Activated T-helper 1 cell treated with Interleukin-2 at 50 U/mL for 16 hours (primary cell): ENCODE data around the gene FASN.
A peak's percentile ranks its signal among the peaks of the same experiment; 100 is the strongest.
"Not testable (repeated sequence)": the region's sequence is repeated elsewhere in the genome, so short reads cannot be mapped to it uniquely, and the experiment has no call there.

Source experiments
- DNase-seq: peaks from one replicate; pipeline ENCODE4 v3.0.0-alpha.2; 2020; ENCODE audit warnings: low read depth

Gene FASN

GRCh38 chr17:82041144-82041814 is 56.8 kb downstream of the FASN start:
- DNase-seq: no peak

- no peak for DNase-seq
Measured at GRCh38 chr17:82039695-82040299, 58.2 kb downstream of the FASN start.

GRCh38 chr17:82038796-82039409 is 59.1 kb downstream of the FASN start:
- not testable (repeated sequence) for DNase-seq

- no peak for DNase-seq
Measured at GRCh38 chr17:82037889-82038195, 60.2 kb downstream of the FASN start.

GRCh38 chr17:82037092-82037888 is 60.7 kb downstream of the FASN start, which contains the start of gene DCXR:
DCXR (minus strand) TSS chr17:82037697; CDS start chr17:82037682, 15 bp downstream.
- DNase-seq: peak; percentile 91

- no peak for DNase-seq
Measured at GRCh38 chr17:82036634-82037091, 61.4 kb downstream of the FASN start.

- DNase-seq: no peak
Measured at GRCh38 chr17:82035956-82036633, 61.9 kb downstream of the FASN start.

GRCh38 chr17:82035488-82035887 is 62.5 kb downstream of the FASN start:
- no peak for DNase-seq

GRCh38 chr17:82034371-82035011 is 63.5 kb downstream of the FASN start:
- no peak for DNase-seq

GRCh38 chr17:82033359-82034085 is 64.5 kb downstream of the FASN start:
- DNase-seq: no peak

GRCh38 chr17:82031885-82032627 is 66.0 kb downstream of the FASN start:
- DNase-seq: no peak

GRCh38 chr17:82031303-82031884 is 66.6 kb downstream of the FASN start, which contains the start of gene RAC3:
RAC3 (plus strand) TSS chr17:82031678; CDS start chr17:82031762, 84 bp downstream.
- DNase-seq: no peak

- DNase-seq: peak; percentile 76
Measured at GRCh38 chr17:82030470-82031302, 67.3 kb downstream of the FASN start.

GRCh38 chr17:82029990-82030469 is 68.0 kb downstream of the FASN start:
- DNase-seq: no peak

GRCh38 chr17:82029391-82029790 is 68.6 kb downstream of the FASN start:
- DNase-seq: no peak

- no peak for DNase-seq
Measured at GRCh38 chr17:82028966-82029365, 69.1 kb downstream of the FASN start.
